NCI-H82 treated with DMSO at 0.1 percent for 48 hours (cell line): ENCODE data around the gene MMP24.
A peak's percentile ranks its signal among the peaks of the same experiment; 100 is the strongest.
"Not testable (repeated sequence)": the region's sequence is repeated elsewhere in the genome, so short reads cannot be mapped to it uniquely, and the experiment has no call there.

ENCODE experiments used
- DNase-seq: peaks from one replicate; lab custom pipeline; 2025; ENCODE audit not compliant: unreplicated experiment; lab: John Stamatoyannopoulos, UW

The MMP24 gene

GRCh38 chr20:35306931-35307517 is 80.5 kb downstream of the MMP24 start:
- peak; percentile 6 for DNase-seq

GRCh38 chr20:35307666-35308653 is 81.5 kb downstream of the MMP24 start:
- DNase-seq: no peak

- no peak for DNase-seq
These were observed 84.9 kb downstream of the MMP24 start for GRCh38 chr20:35311409-35311808.

- DNase-seq: no peak
These were observed 85.3 kb downstream of the MMP24 start for GRCh38 chr20:35311822-35312221.

- no peak for DNase-seq
These were observed 85.8 kb downstream of the MMP24 start for GRCh38 chr20:35312318-35312717.

GRCh38 chr20:35314816-35315631 is 88.5 kb downstream of the MMP24 start:
- DNase-seq: no peak

GRCh38 chr20:35315632-35316020 is 89.1 kb downstream of the MMP24 start:
- not testable (repeated sequence) for DNase-seq

GRCh38 chr20:35316086-35316485 is 89.6 kb downstream of the MMP24 start:
- no peak for DNase-seq

GRCh38 chr20:35317416-35318210 is 91.1 kb downstream of the MMP24 start:
- DNase-seq: no peak

GRCh38 chr20:35318502-35319157 is 92.1 kb downstream of the MMP24 start:
- DNase-seq: no peak

GRCh38 chr20:35319192-35319870 is 92.8 kb downstream of the MMP24 start:
- DNase-seq: no peak

- DNase-seq: no peak
These were observed 93.3 kb downstream of the MMP24 start for GRCh38 chr20:35319871-35320197.

GRCh38 chr20:35320396-35321126 is 94.1 kb downstream of the MMP24 start:
- DNase-seq: no peak

GRCh38 chr20:35325401-35325800 is 98.9 kb downstream of the MMP24 start:
- no peak for DNase-seq

GRCh38 chr20:35326021-35326739 is 99.7 kb downstream of the MMP24 start:
- DNase-seq: no peak
